Heart right ventricle (tissue), 16 donors: ENCODE results near the gene NRXN3. TPM values are rescaled to one million over a fixed set of nuclear protein-coding genes. Genes with fewer than 3 reads are reported as not detected.

Source experiments
- ATAC-seq, 8 donors: fragments of 200-7000 bp; cut with Tn5 transposase; one replicate each; pipeline ENCODE4 v1.9.1; 2020; ENCODE audit warnings: mild to moderate bottlenecking in 8 of 8, moderate library complexity in 8 of 8, moderate number of reproducible peaks in 1 of 8
- DNase-seq, 2 donors: peaks; one replicate each; pipeline ENCODE4 v3.0.0-alpha.2; 2020
- H3K27ac ChIP-seq, 10 donors: fragments of 200-600 bp; sonication (generic) in 2 of 10; one replicate each; pipeline versions ENCODE4 v1.5.0 to v1.8.0; 2020 to 2022; ENCODE audit warnings: mild to moderate bottlenecking in 3 of 10
- H3K27me3 ChIP-seq, 7 donors: fragments of 200-600 bp; one replicate each; pipeline ENCODE4 v1.8.0; 2021 to 2022; ENCODE audit warnings: mild to moderate bottlenecking in 2 of 7
- H3K36me3 ChIP-seq, 9 donors: fragments of 200-600 bp; sonication (generic) in 1 of 9; one replicate each; pipeline versions ENCODE4 v1.5.0 to v1.8.0; 2020 to 2022; ENCODE audit warnings: mild to moderate bottlenecking in 2 of 9
- H3K4me1 ChIP-seq, 9 donors: fragments of 200-600 bp; sonication (generic) in 1 of 9; one replicate each; pipeline versions ENCODE4 v1.5.0 to v1.8.0; 2020 to 2022; ENCODE audit warnings: mild to moderate bottlenecking in 4 of 9
- H3K4me3 ChIP-seq, 10 donors: fragments of 200-600 bp; sonication (generic) in 2 of 10; one replicate each; pipeline versions ENCODE4 v1.5.0 to v1.8.0; 2020 to 2022; ENCODE audit warnings: mild to moderate bottlenecking in 7 of 10, moderate library complexity in 2 of 10
- H3K9me3 ChIP-seq, 11 donors: fragments of 200-600 bp in 10 of 11; sonication (generic) in 2 of 11; one replicate each; pipeline versions ENCODE4 v1.5.0 to v1.8.0; 2013 to 2022; ENCODE audit warnings: mild to moderate bottlenecking in 2 of 11, control low read depth in 1 of 11, moderate library complexity in 1 of 11
- CTCF ChIP-seq, 9 donors: fragments of 200-600 bp; sonication (generic) in 2 of 9; IDR thresholded peaks; one replicate each; pipeline versions ENCODE4 v1.5.0 to v1.8.0; 2021 to 2022; ENCODE audit warnings: antibody characterized with exemption in 9 of 9, mild to moderate bottlenecking in 5 of 9, moderate library complexity in 1 of 9
- WGBS, 2 donors: extraction: QIAGEN DNeasy Blood & Tissue Kit; methylation state at CpG; one replicate each; pipeline ENCODE4 v1.1.7; 2013; ENCODE audit warnings: inconsistent platforms in 1 of 2; 5-methylcytosine and 5-hydroxymethylcytosine counted together
- intact Hi-C, 10 donors: fragments of 100-400 bp; cut with DNase I; formaldehyde crosslinking; loops; one replicate each; pipeline versions ENCODE4 v1.11.1 to v1.14.2; 2022
- polyA plus RNA-seq, 2 donors: library from polyadenylated mRNA; stranded (reverse); fragments of 200-250 nt; gene quantifications; one replicate each; pipeline ENCODE4 v1.2.3, GENCODE V29; 2013
- total RNA-seq, 10 donors: library from RNA; stranded (reverse); fragmentation: NEBNext Ultra II Directional in 3 of 10; extraction: Animal tissue kit (Norgen Biotek cat#: 25700) in 3 of 10; gene quantifications; one replicate each; pipeline versions ENCODE4 v1.2.1 to v1.2.4, GENCODE V29; 2021 to 2023
- donor health status: Arrhythmogenic right ventricular cardiomyopathy.
- donor health status: ischemic (EF 13 %, LVEDD 7.1; RV severe dilation, severe dysfunction).
- donor health status: healthy with polysubstance abuse.
- donor health status: DM: no; HTN: yes; CAD: no.
- donor health status: DM: no; HTN: no; CAD: no.
- donor health status: ischemic (EF 25% LVEDD 6.9; RV normal size, moderate dysfunction).
- donor health status: ischemic (EF 25% LVEDD 5.7; RV mildly dilated, moderate dysfunction).
- donor health status: healthy.
- donor health status: DM: yes; HTN: yes; CAD: no.
- donor health status: Ischemic cardiomyopathy.
- donor health status: ischemic (EF 35%, LVEDD 5.7; RV mildly dilated, moderate dysfunction).
- donor health status: nonischemic (EF 11% LVEDD 7.7; RV severe dilation, severe dysfunction).
- donor health status: DM: yes; HTN: yes; CAD: no.
- donor health status: PGD.
- donor health status: ischemic (EF 29% LVEDD 5.4; RV normal size, mild dysfunction).
- donor health status: nonischemic (EF 23%, LVEDD 6.1; RV moderate dilation, normal function).

Gene NRXN3
- total and polyA plus RNA-seq, 12 donors: 0.23 to 1.8 (median 0.87) TPM

- no peak for TF ChIP-seq CTCF (IDR thresholded peaks at IDR 0.05)
- intact Hi-C loops: no loop called here
- H3K9me3 ChIP-seq: no peaks in the 10 kb centered on the region
- no peaks in the 10 kb centered on the region for H3K4me1 ChIP-seq
- H3K27me3 ChIP-seq: no peaks in the 10 kb centered on the region
- no peaks in the 10 kb centered on the region for H3K36me3 ChIP-seq
- H3K4me3 ChIP-seq: no peak overlapping the region
- ATAC-seq (no peak), DNase-seq (no peak)
- H3K27ac ChIP-seq: no peak overlapping the region
- WGBS, 2 donors: 43 to 53% methylated on average over 4 of the region's 4 CpGs
Observed at GRCh38 chr14:79661752-79662151, 1491.6 kb downstream of the NRXN3 start.

DNA sequence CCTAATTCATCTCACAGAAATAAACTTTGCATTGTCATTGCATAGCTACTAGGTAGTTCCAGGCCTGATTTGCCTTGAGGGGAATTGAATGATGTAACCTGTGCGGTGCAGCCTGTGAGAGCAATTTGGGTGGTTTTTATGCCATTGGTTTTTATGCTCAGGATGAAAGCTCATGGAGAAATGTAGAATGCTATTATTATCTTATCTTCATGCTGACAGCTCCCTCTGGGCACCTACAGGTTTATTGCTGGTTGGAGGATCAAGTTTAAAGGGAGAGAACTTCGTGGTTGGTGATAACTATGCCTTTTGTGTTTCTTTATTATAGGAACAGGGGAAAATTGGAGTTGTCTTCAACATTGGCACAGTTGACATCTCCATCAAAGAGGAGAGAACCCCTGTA, 1493.3 kb downstream of the NRXN3 start:
- no peaks in the 10 kb centered on the region for H3K36me3 ChIP-seq
- TF ChIP-seq CTCF (IDR thresholded peaks at IDR 0.05): no peak
- H3K4me3 ChIP-seq: no peak overlapping the region
- H3K27ac ChIP-seq: no peak overlapping the region
- H3K27me3 ChIP-seq: no peaks in the 10 kb centered on the region
- DNase-seq: no peak
- intact Hi-C loops: no loop called here
- ATAC-seq: no peak
- 57 to 69% methylated on average over 2 of the region's 2 CpGs for WGBS, 2 donors
- H3K4me1 ChIP-seq: no peaks in the 10 kb centered on the region
- no peaks in the 10 kb centered on the region for H3K9me3 ChIP-seq

DNA sequence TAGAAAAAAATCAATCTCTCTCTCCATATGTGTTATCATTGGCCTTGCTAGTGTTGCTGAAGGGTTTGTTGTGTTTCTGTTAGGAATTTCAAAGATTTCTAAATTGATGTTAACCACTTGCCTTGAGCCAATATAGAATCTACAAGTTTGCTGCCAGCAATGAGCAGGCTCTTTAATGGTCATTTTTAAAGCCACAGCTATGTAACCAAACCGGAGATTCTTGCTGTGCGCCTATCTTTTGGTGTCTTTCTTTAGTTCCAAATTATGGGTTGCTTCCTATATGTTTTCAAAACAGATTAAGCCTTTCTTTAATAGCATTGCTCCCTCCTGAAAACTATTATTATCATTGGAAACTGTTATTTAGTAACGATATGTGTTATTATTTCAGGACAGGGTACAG, 1495.4 kb downstream of the NRXN3 start:
- Histone ChIP-seq H3K36me3 (no peaks in the 10 kb centered on the region), H3K4me3 (no peak overlapping the region), H3K9me3 (no peaks in the 10 kb centered on the region), H3K27me3 (no peaks in the 10 kb centered on the region), H3K27ac (no peak overlapping the region), H3K4me1 (no peaks in the 10 kb centered on the region)
- DNase-seq (no peak), ATAC-seq (no peak)
- intact Hi-C loops: no loop called here
- 90 to 93% methylated on average over 3 of the region's 3 CpGs for WGBS, 2 donors
- TF ChIP-seq CTCF (IDR thresholded peaks at IDR 0.05): no peak

DNA sequence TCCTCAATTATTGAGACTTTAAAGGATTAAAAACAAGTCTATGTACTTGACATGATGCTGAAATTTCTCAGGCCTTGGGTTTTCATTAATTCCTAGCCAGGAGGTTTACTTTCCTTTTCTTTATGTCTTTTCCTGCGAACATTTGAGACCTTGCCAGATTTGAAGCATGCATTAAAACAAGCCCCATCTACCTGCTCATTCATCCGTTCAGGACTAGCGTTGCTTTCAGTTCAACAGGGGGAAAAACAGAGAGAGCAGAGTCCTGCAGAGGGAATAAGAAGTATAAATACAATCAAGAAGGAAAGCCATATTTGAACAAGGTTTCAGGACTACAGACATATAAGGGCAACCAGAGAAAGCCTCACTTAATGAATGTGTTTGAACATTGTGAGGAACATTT, 1498.8 kb downstream of the NRXN3 start:
- no peaks in the 10 kb centered on the region for H3K4me1 ChIP-seq
- no peak for ATAC-seq
- no peak overlapping the region for H3K4me3 ChIP-seq
- H3K36me3 ChIP-seq: no peaks in the 10 kb centered on the region
- no peak overlapping the region for H3K27ac ChIP-seq
- no peaks in the 10 kb centered on the region for H3K27me3 ChIP-seq
- no peak for TF ChIP-seq CTCF (IDR thresholded peaks at IDR 0.05)
- H3K9me3 ChIP-seq: no peaks in the 10 kb centered on the region
- intact Hi-C loops: no loop called here
- DNase-seq: no peak
- 71 to 74% methylated on average over 3 of the region's 3 CpGs for WGBS, 2 donors

GRCh38 chr14:79670811-79671210, 1500.6 kb downstream of the NRXN3 start:
- no peaks in the 10 kb centered on the region for H3K36me3 ChIP-seq
- WGBS, 2 donors: 89 to 92% methylated on average over 5 of the region's 5 CpGs
- H3K27me3 ChIP-seq: no peaks in the 10 kb centered on the region
- no peaks in the 10 kb centered on the region for H3K4me1 ChIP-seq
- H3K9me3 ChIP-seq: no peaks in the 10 kb centered on the region
- no peak for TF ChIP-seq CTCF (IDR thresholded peaks at IDR 0.05)
- no peak for ATAC-seq
- intact Hi-C loops: no loop called here
- no peak overlapping the region for H3K4me3 ChIP-seq
- no peak overlapping the region for H3K27ac ChIP-seq
- no peak for DNase-seq
